H1 (cell line): ENCODE measurements around the gene DCUN1D2.

Experiments used
- EP300 ChIP-seq, 2 experiments: IDR thresholded peaks; 1 replicate in 1 of 2; 2 replicates in 1 of 2; pipeline ENCODE4 v1.6.1; 2011 to 2012; ENCODE audit warnings: low read depth in 2 of 2, low read length in 2 of 2, mild to moderate bottlenecking in 2 of 2, borderline replicate concordance in 1 of 2, inconsistent platforms in 1 of 2, moderate library complexity in 1 of 2
- TF ChIP-seq, protein P1 (sequence below), 3 experiments: IDR thresholded peaks; 1 replicate in 2 of 3; 2 replicates in 1 of 3; pipeline versions ENCODE4 v1.5.1 to v1.6.1; 2011; ENCODE audit warnings: low read length in 3 of 3, mild to moderate bottlenecking in 3 of 3, inconsistent platforms in 2 of 3, low read depth in 1 of 3, moderate library complexity in 1 of 3; ENCODE audit not compliant: insufficient read depth in 1 of 3; ENCODE audit errors: control extremely low read depth in 1 of 3
- TF ChIP-seq, protein P2 (sequence below): IDR thresholded peaks from 2 replicates; pipeline ENCODE4 v1.6.1; 2012; ENCODE audit warnings: inconsistent platforms

- TF ChIP-seq EP300 (IDR thresholded peaks at IDR 0.05; ENCODE audit: borderline replicate concordance in 1 of 2, low read depth in 2 of 2, low read length in 2 of 2), result no peak
- TF ChIP-seq, protein P1, sequence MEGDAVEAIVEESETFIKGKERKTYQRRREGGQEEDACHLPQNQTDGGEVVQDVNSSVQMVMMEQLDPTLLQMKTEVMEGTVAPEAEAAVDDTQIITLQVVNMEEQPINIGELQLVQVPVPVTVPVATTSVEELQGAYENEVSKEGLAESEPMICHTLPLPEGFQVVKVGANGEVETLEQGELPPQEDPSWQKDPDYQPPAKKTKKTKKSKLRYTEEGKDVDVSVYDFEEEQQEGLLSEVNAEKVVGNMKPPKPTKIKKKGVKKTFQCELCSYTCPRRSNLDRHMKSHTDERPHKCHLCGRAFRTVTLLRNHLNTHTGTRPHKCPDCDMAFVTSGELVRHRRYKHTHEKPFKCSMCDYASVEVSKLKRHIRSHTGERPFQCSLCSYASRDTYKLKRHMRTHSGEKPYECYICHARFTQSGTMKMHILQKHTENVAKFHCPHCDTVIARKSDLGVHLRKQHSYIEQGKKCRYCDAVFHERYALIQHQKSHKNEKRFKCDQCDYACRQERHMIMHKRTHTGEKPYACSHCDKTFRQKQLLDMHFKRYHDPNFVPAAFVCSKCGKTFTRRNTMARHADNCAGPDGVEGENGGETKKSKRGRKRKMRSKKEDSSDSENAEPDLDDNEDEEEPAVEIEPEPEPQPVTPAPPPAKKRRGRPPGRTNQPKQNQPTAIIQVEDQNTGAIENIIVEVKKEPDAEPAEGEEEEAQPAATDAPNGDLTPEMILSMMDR (IDR thresholded peaks at IDR 0.05; ENCODE audit: control extremely low read depth in 1 of 3, insufficient read depth in 1 of 3, low read depth in 1 of 3, low read length in 3 of 3), result no peak
- TF ChIP-seq, protein P2, sequence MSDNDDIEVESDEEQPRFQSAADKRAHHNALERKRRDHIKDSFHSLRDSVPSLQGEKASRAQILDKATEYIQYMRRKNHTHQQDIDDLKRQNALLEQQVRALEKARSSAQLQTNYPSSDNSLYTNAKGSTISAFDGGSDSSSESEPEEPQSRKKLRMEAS, result no peak
These were observed 3.8 kb downstream of the DCUN1D2 start for GRCh38 chr13:113486698-113487097.
